Tibial nerve (tissue), 4 donors: ENCODE measurements around the gene NAA60. TPM values are rescaled to one million over a fixed set of nuclear protein-coding genes. Genes with fewer than 3 reads are reported as not detected.

ENCODE experiments used
- DNase-seq, 2 donors: peaks; one replicate each; pipeline ENCODE4 v3.0.0-alpha.2; 2019; ENCODE audit warnings: low spot score in 2 of 2
- H3K27ac ChIP-seq, 4 donors: fragments of 200-600 bp; sonication (generic) in 3 of 4; one replicate each; pipeline ENCODE4 v1.5.1; 2017 to 2019; ENCODE audit warnings: mild to moderate bottlenecking in 1 of 4
- H3K27me3 ChIP-seq, 2 donors: fragments of 200-600 bp; sonication (generic) in 1 of 2; one replicate each; pipeline versions ENCODE4 v1.5.1 to v1.6.0; 2017 to 2019
- H3K36me3 ChIP-seq, 3 donors: fragments of 200-600 bp; sonication (generic); one replicate each; pipeline ENCODE4 v1.5.1; 2018 to 2019
- H3K4me1 ChIP-seq, 4 donors: fragments of 200-600 bp; sonication (generic) in 3 of 4; one replicate each; pipeline ENCODE4 v1.5.1; 2017 to 2019
- H3K4me3 ChIP-seq, 4 donors: fragments of 200-600 bp; sonication (generic) in 3 of 4; one replicate each; pipeline ENCODE4 v1.5.1; 2017 to 2019; ENCODE audit warnings: mild to moderate bottlenecking in 1 of 4, moderate library complexity in 1 of 4
- H3K9me3 ChIP-seq, 4 donors: fragments of 200-600 bp; sonication (generic) in 3 of 4; one replicate each; pipeline ENCODE4 v1.5.1; 2017 to 2019
- CTCF ChIP-seq, 5 experiments: fragments of 200-600 bp in 3 of 5; fragments of 450-650 bp in 2 of 5; sonication (generic) in 3 of 5; IDR thresholded peaks; one replicate each; pipeline ENCODE4 v1.5.1; 2016 to 2019; ENCODE audit warnings: antibody characterized with exemption in 5 of 5, mild to moderate bottlenecking in 3 of 5, moderate library complexity in 2 of 5
- EP300 ChIP-seq, 2 donors: sonication (generic); formaldehyde crosslinking; IDR thresholded peaks; one replicate each; pipeline ENCODE4 v1.6.1; 2017; ENCODE audit warnings: antibody characterized with exemption in 2 of 2, mild to moderate bottlenecking in 1 of 2
- POLR2A ChIP-seq, 2 donors: fragments of 450-650 bp; IDR thresholded peaks; one replicate each; pipeline ENCODE4 v1.6.1; 2017; ENCODE audit warnings: antibody characterized with exemption in 2 of 2, mild to moderate bottlenecking in 2 of 2, moderate library complexity in 2 of 2
- WGBS, 2 donors: methylation state at CpG; one replicate each; pipeline ENCODE4 v1.1.5; 2018; 5-methylcytosine and 5-hydroxymethylcytosine counted together
- total RNA-seq, 4 donors: library from RNA; depleted of rRNA; stranded (reverse); fragments of >200 nt; gene quantifications; one replicate each; pipeline ENCODE4 v1.1.0, GENCODE V29; 2016

Gene NAA60
- total RNA-seq, 4 donors from 2014 or later: 27.6 to 37.8 (median 28.0) TPM

GRCh38 chr16:3487521-3488410 is 44.3 kb downstream of the NAA60 start:
- Histone ChIP-seq H3K9me3 (no peaks in the 10 kb centered on the region), H3K27me3 (no peaks in the 10 kb centered on the region), H3K36me3 (peaks cover 0 to 55% (median 28%) of the 10 kb centered on the region in 3 donors), H3K4me1 (peaks cover 0 to 4% (median 0%) of the 10 kb centered on the region in 4 donors), H3K27ac (no peak overlapping the region), H3K4me3 (no peak overlapping the region)
- 78 to 84% methylated on average over 16 to 24 of the region's 24 CpGs for WGBS, 2 donors
- TF ChIP-seq EP300 (IDR thresholded peaks at IDR 0.05): no peak
- no peak for TF ChIP-seq POLR2A (IDR thresholded peaks at IDR 0.05)
- TF ChIP-seq CTCF (IDR thresholded peaks at IDR 0.05): no peak
- DNase-seq: no peak

GRCh38 chr16:3488801-3489200 is 45.3 kb downstream of the NAA60 start:
- Histone ChIP-seq H3K36me3 (peaks cover 0 to 44% (median 18%) of the 10 kb centered on the region in 3 donors), H3K27me3 (no peaks in the 10 kb centered on the region), H3K9me3 (no peaks in the 10 kb centered on the region), H3K4me1 (peaks cover 0 to 9% (median 0%) of the 10 kb centered on the region in 4 donors), H3K4me3 (no peak overlapping the region), H3K27ac (no peak overlapping the region)
- TF ChIP-seq POLR2A (IDR thresholded peaks at IDR 0.05): no peak
- TF ChIP-seq CTCF (IDR thresholded peaks at IDR 0.05): no peak
- no peak for TF ChIP-seq EP300 (IDR thresholded peaks at IDR 0.05)
- 74 to 82% methylated on average over 9 to 13 of the region's 13 CpGs for WGBS, 2 donors
- DNase-seq: no peak

- no peak for DNase-seq
- H3K27ac ChIP-seq: no peak overlapping the region
- H3K4me3 ChIP-seq: no peak overlapping the region
- WGBS, 2 donors: 46 to 53% methylated on average over 15 to 17 of the region's 17 CpGs
- no peaks in the 10 kb centered on the region for H3K27me3 ChIP-seq
- peaks cover 0 to 22% (median 1%) of the 10 kb centered on the region in 3 donors for H3K36me3 ChIP-seq
- no peak for TF ChIP-seq CTCF (IDR thresholded peaks at IDR 0.05)
- TF ChIP-seq POLR2A (IDR thresholded peaks at IDR 0.05): no peak
- no peak for TF ChIP-seq EP300 (IDR thresholded peaks at IDR 0.05)
- H3K4me1 ChIP-seq: peaks cover 0 to 9% (median 0%) of the 10 kb centered on the region in 4 donors
- no peaks in the 10 kb centered on the region for H3K9me3 ChIP-seq
These were observed 47.6 kb downstream of the NAA60 start for GRCh38 chr16:3490911-3491629.

- DNase-seq: no peak
- Histone ChIP-seq H3K27me3 (no peaks in the 10 kb centered on the region), H3K4me3 (no peak overlapping the region), H3K36me3 (peaks cover 0 to 10% (median 0%) of the 10 kb centered on the region in 3 donors), H3K27ac (no peak overlapping the region), H3K9me3 (no peaks in the 10 kb centered on the region), H3K4me1 (peaks cover 0 to 9% (median 0%) of the 10 kb centered on the region in 4 donors)
- no peak for TF ChIP-seq POLR2A (IDR thresholded peaks at IDR 0.05)
- no peak for TF ChIP-seq EP300 (IDR thresholded peaks at IDR 0.05)
- TF ChIP-seq CTCF (IDR thresholded peaks at IDR 0.05): no peak
- 91 to 95% methylated on average over 7 to 10 of the region's 10 CpGs for WGBS, 2 donors
These were observed 48.9 kb downstream of the NAA60 start for GRCh38 chr16:3492356-3492755.
